Measurements from ENCODE around the gene SHC3.

The SHC3 gene

DNA sequence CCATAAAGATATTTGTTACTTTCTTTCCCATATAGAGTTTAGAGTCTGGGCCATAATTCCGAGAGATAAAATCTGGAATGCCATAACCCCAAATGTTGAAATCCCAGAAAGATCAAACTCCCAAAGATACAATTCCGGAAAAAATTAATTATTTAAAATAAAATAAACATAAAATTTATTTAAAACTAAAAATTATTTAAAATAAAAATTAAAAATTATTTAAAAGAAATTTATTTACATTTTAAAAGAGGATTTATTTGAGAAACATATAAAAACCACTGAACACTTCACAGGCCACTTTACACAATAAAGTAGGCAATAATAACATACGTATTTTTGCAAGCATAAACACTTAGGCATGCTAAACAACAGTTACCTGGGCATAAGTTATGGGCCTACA lies 57.9 kb downstream of the SHC3 start:
- DNase-seq (ENCODE audit: low spot score in 2 of 2), result no peak
- ATAC-seq (ENCODE audit: low read depth), result no peak
- no peak overlapping the region for H3K27ac Mint-ChIP-seq
- H3K27me3 Mint-ChIP-seq, result peaks cover 9% of the 10 kb centered on the region
- H3K36me3 Mint-ChIP-seq, result peaks cover 1% of the 10 kb centered on the region
- peaks cover 9% of the 10 kb centered on the region for H3K9me3 Mint-ChIP-seq
- H3K4me3 Mint-ChIP-seq, result no peak overlapping the region
- no peaks in the 10 kb centered on the region for H3K4me1 Mint-ChIP-seq

DNA sequence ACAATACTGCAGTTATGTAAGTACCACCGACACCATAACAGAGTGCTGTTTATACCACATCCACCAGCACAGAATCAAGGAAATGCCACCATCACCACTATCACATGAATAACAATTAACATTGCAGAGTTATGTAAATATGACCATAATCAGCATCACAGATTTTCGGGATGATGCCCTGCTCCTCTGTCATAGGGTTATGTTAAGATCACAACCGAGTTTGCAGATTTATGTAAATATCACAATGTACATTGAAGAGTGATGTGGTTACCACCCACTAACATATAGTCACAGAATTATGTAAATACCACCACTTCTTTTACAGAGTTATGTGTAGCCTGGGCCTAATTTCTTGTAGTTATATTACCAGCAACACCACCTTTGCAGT lies 61.8 kb downstream of the SHC3 start:
- Mint-ChIP-seq H3K27me3 (peaks cover 16% of the 10 kb centered on the region), H3K9me3 (peaks cover 9% of the 10 kb centered on the region), H3K4me3 (no peak overlapping the region), H3K36me3 (peaks cover 1% of the 10 kb centered on the region), H3K4me1 (no peaks in the 10 kb centered on the region), H3K27ac (no peak overlapping the region)
- DNase-seq (ENCODE audit: low spot score in 2 of 2), result no peak
- ATAC-seq (ENCODE audit: low read depth), result no peak

DNA sequence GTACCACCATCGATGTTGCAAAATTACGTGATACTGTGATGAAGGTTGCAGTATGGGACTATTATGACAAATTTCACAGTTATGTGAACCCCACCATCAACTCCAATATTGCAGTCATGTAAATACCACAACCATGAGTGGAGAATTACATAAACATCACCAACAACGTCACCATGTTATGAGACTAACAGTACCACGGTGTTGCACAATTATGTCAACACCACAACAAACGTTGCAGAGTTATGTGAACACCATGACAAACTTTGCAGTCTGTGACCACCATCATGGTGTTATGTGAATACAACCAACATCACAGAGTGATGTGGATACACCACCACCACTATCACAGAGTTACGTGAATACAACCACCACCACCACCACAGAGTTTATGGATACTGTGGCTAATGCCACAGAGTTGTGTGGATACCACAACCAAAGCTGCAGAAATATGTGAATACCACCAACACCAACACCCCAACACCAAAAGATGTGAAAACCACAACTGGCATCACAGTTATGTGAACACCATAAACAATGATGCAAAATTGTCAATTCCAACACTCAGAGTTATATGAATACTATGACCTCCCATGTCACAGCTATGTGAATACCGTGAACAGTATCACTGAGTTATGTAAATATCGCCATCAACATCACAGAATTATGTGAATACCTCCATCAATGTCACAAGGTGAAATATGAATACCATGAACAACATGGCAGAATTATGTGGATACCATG lies 62.4 kb downstream of the SHC3 start:
- Mint-ChIP-seq H3K27me3 (peaks cover 16% of the 10 kb centered on the region), H3K9me3 (peaks cover 9% of the 10 kb centered on the region), H3K27ac (no peak overlapping the region), H3K4me3 (no peak overlapping the region), H3K4me1 (no peaks in the 10 kb centered on the region), H3K36me3 (peaks cover 1% of the 10 kb centered on the region)
- DNase-seq (ENCODE audit: low spot score in 2 of 2), result no peak
- ATAC-seq (ENCODE audit: low read depth), result no peak

DNA sequence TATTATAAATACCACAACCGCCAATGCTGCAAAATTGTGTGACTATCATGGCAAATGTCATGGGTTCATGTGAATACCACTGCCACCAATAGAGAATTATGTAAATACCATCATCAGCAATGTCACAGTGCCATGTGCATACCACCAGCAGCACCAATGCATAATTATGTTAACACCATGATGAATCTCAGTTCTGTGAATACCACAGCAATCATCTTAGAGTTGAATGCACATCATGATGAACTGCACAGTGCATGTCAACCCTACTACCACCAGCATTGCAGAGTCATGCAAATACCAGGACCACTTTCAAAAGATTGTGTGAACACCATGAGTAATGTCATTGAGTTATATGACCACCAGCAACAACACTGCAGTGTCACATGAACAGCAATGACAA lies 63.2 kb downstream of the SHC3 start:
- peaks cover 1% of the 10 kb centered on the region for H3K36me3 Mint-ChIP-seq
- H3K4me3 Mint-ChIP-seq, result no peak overlapping the region
- H3K27ac Mint-ChIP-seq, result no peak overlapping the region
- no peak for DNase-seq (ENCODE audit: low spot score in 2 of 2)
- no peaks in the 10 kb centered on the region for H3K4me1 Mint-ChIP-seq
- peaks cover 9% of the 10 kb centered on the region for H3K9me3 Mint-ChIP-seq
- H3K27me3 Mint-ChIP-seq, result peaks cover 18% of the 10 kb centered on the region
- no peak for ATAC-seq (ENCODE audit: low read depth)

DNA sequence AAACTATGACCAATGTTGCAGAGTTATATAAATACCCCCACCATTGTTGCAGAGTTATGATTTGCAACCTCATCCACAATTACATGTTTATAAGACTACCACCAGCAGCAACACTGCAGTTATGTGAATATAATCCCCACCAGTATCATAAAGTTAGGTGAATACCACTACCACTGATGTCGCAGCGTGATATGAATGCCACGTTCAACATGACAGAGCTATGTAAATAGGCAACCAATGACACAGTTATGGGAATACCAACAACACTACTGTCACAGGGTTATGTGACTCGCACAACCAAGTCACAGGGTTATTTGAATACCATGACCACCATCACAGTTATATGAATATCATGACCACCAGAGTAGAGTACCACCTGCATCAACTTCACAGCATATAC lies 63.9 kb downstream of the SHC3 start:
- Mint-ChIP-seq H3K9me3 (peaks cover 9% of the 10 kb centered on the region), H3K27ac (no peak overlapping the region), H3K36me3 (peaks cover 1% of the 10 kb centered on the region), H3K4me1 (no peaks in the 10 kb centered on the region), H3K27me3 (peaks cover 18% of the 10 kb centered on the region), H3K4me3 (no peak overlapping the region)
- ATAC-seq (ENCODE audit: low read depth) (no peak), DNase-seq (ENCODE audit: low spot score in 2 of 2) (no peak)

DNA sequence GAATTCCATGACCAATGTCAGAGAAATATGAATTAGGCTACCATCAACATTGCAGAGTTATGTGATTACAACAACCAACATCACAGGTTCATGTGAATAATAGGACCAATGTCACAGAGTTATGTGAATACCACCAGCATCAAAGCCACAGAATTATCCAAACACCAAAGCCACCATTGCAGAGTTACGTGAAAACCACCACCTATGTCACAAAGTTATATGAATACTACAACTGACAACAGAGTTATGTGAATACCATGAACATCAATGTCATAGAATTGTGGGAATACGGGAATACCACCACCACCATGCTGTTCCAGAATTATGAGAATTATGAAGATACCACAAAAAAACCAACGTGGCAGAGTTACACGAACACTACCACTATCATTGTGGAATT lies 64.8 kb downstream of the SHC3 start:
- no peak overlapping the region for H3K4me3 Mint-ChIP-seq
- H3K36me3 Mint-ChIP-seq, result peaks cover 1% of the 10 kb centered on the region
- H3K27me3 Mint-ChIP-seq, result peaks cover 16% of the 10 kb centered on the region
- no peak for ATAC-seq (ENCODE audit: low read depth)
- peaks cover 5% of the 10 kb centered on the region for H3K9me3 Mint-ChIP-seq
- no peak for DNase-seq (ENCODE audit: low spot score in 2 of 2)
- H3K27ac Mint-ChIP-seq, result no peak overlapping the region
- no peaks in the 10 kb centered on the region for H3K4me1 Mint-ChIP-seq

DNA sequence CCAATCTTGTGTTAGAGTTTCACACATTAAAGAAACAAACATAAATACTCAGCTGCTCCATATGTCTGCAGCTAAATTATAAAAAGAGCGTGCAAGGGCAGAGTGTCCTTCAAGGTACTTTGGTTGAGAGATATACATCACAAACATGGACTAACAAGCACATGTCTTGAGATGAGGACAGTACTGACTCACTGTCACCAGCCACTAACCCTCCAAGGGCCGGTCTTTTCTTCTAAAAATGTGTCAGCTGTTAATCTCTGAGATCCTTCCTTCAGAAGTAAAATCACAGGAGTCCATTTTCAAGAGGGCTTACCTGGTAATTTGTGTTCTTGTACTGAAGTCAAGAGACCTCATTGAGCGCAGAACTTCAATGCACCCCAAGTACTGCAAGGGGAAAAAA lies 66.4 kb downstream of the SHC3 start:
- no peak overlapping the region for H3K27ac Mint-ChIP-seq
- H3K4me3 Mint-ChIP-seq, result no peak overlapping the region
- H3K4me1 Mint-ChIP-seq, result no peaks in the 10 kb centered on the region
- no peaks in the 10 kb centered on the region for H3K9me3 Mint-ChIP-seq
- ATAC-seq (ENCODE audit: low read depth) (no peak), DNase-seq (ENCODE audit: low spot score in 2 of 2) (no peak)
- no peaks in the 10 kb centered on the region for H3K36me3 Mint-ChIP-seq
- H3K27me3 Mint-ChIP-seq, result peaks cover 16% of the 10 kb centered on the region

DNA sequence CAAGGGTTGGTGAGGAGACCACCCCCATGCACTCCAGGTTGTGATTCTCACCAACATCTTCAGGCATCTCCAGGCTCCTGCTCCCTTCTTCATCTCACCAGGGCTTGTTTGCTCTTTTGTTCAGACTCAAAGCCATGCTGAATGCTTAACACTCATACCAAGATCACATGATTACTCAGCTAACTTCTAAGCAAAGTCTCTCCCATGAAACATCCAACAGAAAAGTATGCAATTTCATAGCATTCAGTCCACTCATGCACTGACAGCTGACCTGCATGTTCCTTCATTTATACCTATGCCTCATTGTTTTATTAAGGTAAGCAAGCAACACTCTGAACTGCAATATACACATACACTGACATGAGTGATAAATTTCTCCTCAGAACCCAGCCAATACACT lies 69.0 kb downstream of the SHC3 start:
- Mint-ChIP-seq H3K4me3 (no peak overlapping the region), H3K9me3 (no peaks in the 10 kb centered on the region), H3K36me3 (no peaks in the 10 kb centered on the region), H3K27ac (no peak overlapping the region), H3K27me3 (peaks cover 11% of the 10 kb centered on the region), H3K4me1 (no peaks in the 10 kb centered on the region)
- DNase-seq (ENCODE audit: low spot score in 2 of 2), result no peak
- ATAC-seq (ENCODE audit: low read depth), result no peak

DNA sequence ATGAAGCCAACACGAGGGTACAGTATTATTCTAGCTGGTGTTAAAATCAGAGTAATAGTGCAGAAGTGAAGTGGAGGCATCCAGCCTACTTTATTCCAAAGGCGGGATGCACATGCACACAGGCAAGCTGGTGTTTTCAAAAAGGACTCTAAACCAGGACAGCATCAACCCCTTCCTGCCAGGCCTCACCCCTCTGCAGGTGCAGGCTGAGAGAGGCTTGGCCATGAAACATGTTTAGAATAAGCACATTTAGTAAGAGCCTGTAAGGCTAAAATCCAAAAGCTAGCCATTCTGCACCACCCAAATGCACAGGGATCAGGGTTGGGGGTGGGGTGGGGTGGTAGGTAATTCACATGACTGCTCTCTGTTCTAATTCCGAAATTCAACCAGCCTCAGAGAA lies 71.2 kb downstream of the SHC3 start:
- Mint-ChIP-seq H3K36me3 (no peaks in the 10 kb centered on the region), H3K27me3 (peaks cover 14% of the 10 kb centered on the region), H3K4me1 (no peaks in the 10 kb centered on the region), H3K9me3 (peaks cover 1% of the 10 kb centered on the region), H3K27ac (no peak overlapping the region), H3K4me3 (no peak overlapping the region)
- DNase-seq (ENCODE audit: low spot score in 2 of 2) (no peak), ATAC-seq (ENCODE audit: low read depth) (no peak)

DNA sequence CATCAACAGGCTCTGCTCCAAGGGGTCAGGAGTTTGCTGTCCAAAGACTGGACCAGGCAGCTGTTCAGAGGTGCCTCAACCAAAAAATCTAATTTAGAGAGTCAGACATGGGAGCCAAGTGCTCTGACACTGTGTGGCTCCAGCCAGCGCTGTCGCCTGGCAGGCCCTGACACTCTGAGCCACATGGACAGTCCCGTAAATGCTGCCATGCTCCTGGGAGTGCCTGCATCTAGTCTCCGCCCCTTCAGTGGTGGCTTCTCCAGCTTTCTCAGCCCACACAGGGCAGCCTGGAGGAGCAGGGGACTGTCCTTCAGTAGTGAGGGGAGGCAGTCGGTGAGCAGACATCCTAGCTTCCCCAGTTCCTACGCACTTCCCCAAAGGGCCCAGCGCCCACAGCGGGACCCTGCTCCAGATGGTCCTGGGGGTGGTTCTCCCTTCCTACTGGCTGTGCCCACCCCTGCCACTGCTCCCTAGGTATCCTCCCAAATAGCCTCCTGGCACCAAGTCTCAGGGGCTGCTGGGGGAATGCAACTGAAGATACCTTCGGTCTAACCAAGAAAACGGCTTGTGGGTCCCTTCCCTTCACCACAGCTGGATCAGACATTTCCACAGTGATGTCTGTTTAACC lies 72.3 kb downstream of the SHC3 start:
- DNase-seq (ENCODE audit: low spot score in 2 of 2) (no peak), ATAC-seq (ENCODE audit: low read depth) (no peak)
- H3K9me3 Mint-ChIP-seq, result peaks cover 1% of the 10 kb centered on the region
- no peaks in the 10 kb centered on the region for H3K4me1 Mint-ChIP-seq
- H3K36me3 Mint-ChIP-seq, result no peaks in the 10 kb centered on the region
- no peak overlapping the region for H3K4me3 Mint-ChIP-seq
- H3K27me3 Mint-ChIP-seq, result peaks cover 14% of the 10 kb centered on the region
- no peak overlapping the region for H3K27ac Mint-ChIP-seq

DNA sequence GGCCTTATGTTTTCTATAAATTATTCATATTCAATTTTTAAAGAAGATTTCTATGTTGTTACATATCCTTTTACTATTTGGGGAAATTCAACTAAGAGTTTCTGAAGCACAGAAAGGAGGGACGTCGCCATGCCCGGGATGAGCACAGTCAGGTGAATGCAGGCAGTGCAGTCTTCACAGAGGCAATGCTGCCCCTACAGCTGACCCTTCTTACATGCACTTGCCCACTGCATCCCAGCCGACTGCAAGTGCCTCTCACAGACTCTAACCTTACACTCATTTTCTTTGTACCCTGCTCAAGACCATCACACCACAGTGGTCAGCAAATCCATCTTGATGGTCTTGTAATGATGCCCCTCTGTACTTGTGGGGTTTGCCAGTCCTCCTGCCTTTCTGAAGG lies 73.8 kb downstream of the SHC3 start:
- DNase-seq (ENCODE audit: low spot score in 2 of 2) (no peak), ATAC-seq (ENCODE audit: low read depth) (no peak)
- no peaks in the 10 kb centered on the region for H3K4me1 Mint-ChIP-seq
- H3K9me3 Mint-ChIP-seq, result peaks cover 1% of the 10 kb centered on the region
- no peak overlapping the region for H3K4me3 Mint-ChIP-seq
- no peaks in the 10 kb centered on the region for H3K36me3 Mint-ChIP-seq
- peaks cover 12% of the 10 kb centered on the region for H3K27me3 Mint-ChIP-seq
- H3K27ac Mint-ChIP-seq, result no peak overlapping the region

DNA sequence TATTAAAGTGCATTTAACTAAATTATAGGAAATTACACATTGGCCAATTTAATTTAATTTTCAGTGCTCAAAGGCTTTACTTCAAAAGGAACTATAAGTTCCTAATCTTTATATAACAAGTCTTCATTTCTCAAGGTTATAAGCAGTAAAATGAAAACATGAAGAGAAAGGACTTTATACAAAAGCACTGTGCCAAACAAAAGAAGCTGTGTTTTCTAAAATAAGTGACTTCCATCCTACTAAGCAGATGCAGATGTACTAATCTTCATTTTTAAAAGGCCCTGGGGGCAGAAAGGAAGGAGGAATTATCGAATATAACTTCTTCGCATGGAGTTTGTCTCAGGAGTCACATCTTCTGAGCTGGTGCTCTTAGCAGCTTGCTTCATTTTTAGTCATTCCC lies 81.4 kb downstream of the SHC3 start:
- no peaks in the 10 kb centered on the region for H3K9me3 Mint-ChIP-seq
- peaks cover 4% of the 10 kb centered on the region for H3K27me3 Mint-ChIP-seq
- ATAC-seq (ENCODE audit: low read depth) (no peak), DNase-seq (ENCODE audit: low spot score in 2 of 2) (no peak)
- H3K27ac Mint-ChIP-seq, result no peak overlapping the region
- no peak overlapping the region for H3K4me3 Mint-ChIP-seq
- H3K4me1 Mint-ChIP-seq, result no peaks in the 10 kb centered on the region
- no peaks in the 10 kb centered on the region for H3K36me3 Mint-ChIP-seq

DNA sequence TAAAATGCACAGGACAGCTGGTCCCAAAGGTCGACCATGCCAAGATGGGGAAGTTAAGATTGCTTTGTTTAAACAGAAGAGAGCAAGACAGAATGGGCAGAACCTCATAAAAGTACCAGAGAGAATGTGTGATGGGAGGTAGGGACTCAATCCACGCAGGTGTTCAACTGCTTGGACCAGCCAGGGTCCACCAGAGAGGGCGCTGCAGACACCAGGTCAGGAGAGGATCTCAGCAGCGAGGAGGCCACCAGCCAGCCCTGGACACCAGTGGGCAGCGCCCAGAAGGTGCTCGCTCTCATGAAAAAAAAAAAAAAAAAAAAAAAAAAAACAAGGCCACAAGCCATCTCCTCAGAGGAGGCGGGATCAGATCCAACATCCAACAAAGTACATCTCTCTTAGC lies 81.8 kb downstream of the SHC3 start:
- H3K4me3 Mint-ChIP-seq, result no peak overlapping the region
- no peaks in the 10 kb centered on the region for H3K9me3 Mint-ChIP-seq
- DNase-seq (ENCODE audit: low spot score in 2 of 2) (no peak), ATAC-seq (ENCODE audit: low read depth) (no peak)
- H3K27ac Mint-ChIP-seq, result no peak overlapping the region
- no peaks in the 10 kb centered on the region for H3K36me3 Mint-ChIP-seq
- no peaks in the 10 kb centered on the region for H3K4me1 Mint-ChIP-seq
- H3K27me3 Mint-ChIP-seq, result peaks cover 4% of the 10 kb centered on the region

DNA sequence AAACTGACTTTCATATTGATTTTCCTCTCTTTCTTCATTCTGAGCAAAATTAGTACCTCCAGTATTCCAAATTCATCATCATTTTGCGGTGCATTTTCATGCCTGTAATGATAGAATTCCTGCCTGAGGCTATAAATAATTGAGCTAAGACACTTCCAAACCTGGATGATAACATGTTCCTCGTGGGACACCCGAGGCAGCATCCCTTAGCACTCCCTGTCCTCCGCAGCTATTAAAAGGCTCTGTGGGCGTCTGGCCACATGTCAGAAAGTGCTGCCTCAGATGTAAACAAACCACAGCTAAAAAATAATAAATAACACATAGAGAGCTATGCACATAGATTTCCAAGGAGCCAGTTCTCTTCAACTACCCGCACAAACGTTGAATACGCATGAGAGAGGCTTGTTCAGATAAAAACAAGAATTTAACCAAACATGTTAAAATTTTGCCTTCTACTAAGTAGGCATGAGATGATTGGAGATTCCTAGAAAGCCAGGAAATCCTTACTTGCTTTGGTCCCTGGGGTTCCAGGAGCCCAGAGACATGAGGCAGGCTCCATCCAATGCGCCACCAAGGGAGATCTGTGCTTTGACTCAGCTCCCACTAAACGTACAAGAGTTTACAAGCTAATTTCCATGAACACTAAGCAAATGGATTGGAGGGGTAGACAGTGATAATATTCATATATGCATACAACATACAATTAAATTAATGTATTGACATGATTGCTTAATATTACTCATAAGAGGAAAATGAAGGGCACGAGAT lies 82.7 kb downstream of the SHC3 start:
- no peak overlapping the region for H3K27ac Mint-ChIP-seq
- peaks cover 2% of the 10 kb centered on the region for H3K9me3 Mint-ChIP-seq

More for the DNA sequence above, 82.7 kb downstream of the SHC3 start:
- Mint-ChIP-seq H3K36me3 (no peaks in the 10 kb centered on the region), H3K4me1 (no peaks in the 10 kb centered on the region), H3K4me3 (no peak overlapping the region), H3K27me3 (peaks cover 4% of the 10 kb centered on the region)
- ATAC-seq (ENCODE audit: low read depth) (no peak), DNase-seq (ENCODE audit: low spot score in 2 of 2) (no peak)
